Measurements from ENCODE around the gene PCDH15.

DNA sequence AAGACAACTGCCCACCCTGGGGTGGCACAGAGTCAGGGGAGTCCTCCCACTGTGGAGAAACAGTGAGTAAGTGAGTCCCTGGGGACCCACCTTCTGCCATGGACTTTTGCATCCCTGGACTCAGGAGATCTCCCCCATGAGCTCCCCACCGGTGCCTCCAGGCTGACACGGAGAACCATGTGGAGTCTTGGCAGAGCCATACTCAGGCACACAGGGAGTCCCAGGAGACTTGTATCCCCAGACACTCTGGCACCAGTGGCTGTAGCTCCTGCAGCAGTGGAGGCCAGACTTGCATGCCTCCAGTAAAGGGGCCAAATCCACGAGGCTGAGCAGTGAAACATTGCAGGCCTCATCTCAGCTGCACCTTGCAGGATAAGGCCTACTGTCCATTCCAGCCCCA, 791.4 kb downstream of the PCDH15 start:
- no peak for TF ChIP-seq GATA3 (IDR thresholded peaks at IDR 0.05; ENCODE audit: low read depth, low read length)
- no peak for TF ChIP-seq GATA2 (IDR thresholded peaks at IDR 0.05; ENCODE audit: low read depth, low read length)
